PC-3 (cell line): ENCODE data around the gene OOSP3. TPM values are rescaled to one million over a fixed set of nuclear protein-coding genes. Genes with fewer than 3 reads are reported as not detected.

Experiments used
- ATAC-seq: fragments of 200-7000 bp; cut with Tn5 transposase; 2 replicates; pipeline ENCODE4 v1.9.1; 2020; ENCODE audit warnings: mild to moderate bottlenecking, moderate library complexity
- BruUV-seq: library from RNA; stranded (reverse); fragments of 400-500 nt; replicated peaks from 2 replicates; lab custom pipeline; 2021; lab: Mats Ljungman, UMichigan
- CTCF ChIA-PET: fragments of 300-600 bp; sonication (Branson Sonifier 250); formaldehyde crosslinking; loops from one replicate; lab custom pipeline; 2022; ENCODE audit warnings: antibody characterized with exemption; lab: Charles Lee
- POLR2A ChIA-PET: fragments of 300-600 bp; sonication (Branson Sonifier 250); formaldehyde crosslinking; loops from one replicate; lab custom pipeline; 2022; ENCODE audit warnings: antibody characterized with exemption; ENCODE audit not compliant: unreplicated experiment; lab: Charles Lee
- DNase-seq: peaks from one replicate; pipeline ENCODE4 v3.0.0-alpha.2; 2015
- H2AFZ ChIP-seq: fragments of 300-600 bp; sonication (generic); 2 replicates; pipeline ENCODE4 v1.6.0; 2016; ENCODE audit warnings: antibody characterized with exemption, low read length
- H3F3A ChIP-seq: fragments of 300-600 bp; sonication (generic); one replicate; pipeline ENCODE4 v1.6.0; 2017; ENCODE audit warnings: antibody characterized with exemption, low read length, control low read depth, mild to moderate bottlenecking; ENCODE audit not compliant: unreplicated experiment
- H3K27ac ChIP-seq: fragments of 300-600 bp; sonication (generic); 2 replicates; pipeline ENCODE4 v1.5.1; 2016; ENCODE audit warnings: mild to moderate bottlenecking, low read length
- H3K27me3 ChIP-seq: fragments of 300-600 bp; sonication (generic); 2 replicates; pipeline ENCODE4 v1.6.1; 2016; ENCODE audit warnings: low read length, mixed read lengths
- H3K36me3 ChIP-seq: fragments of 300-600 bp; sonication (generic); 2 replicates; pipeline ENCODE4 v1.6.1; 2016; ENCODE audit warnings: low read depth, mixed run types, low read length, mixed read lengths
- H3K4me1 ChIP-seq: fragments of 300-600 bp; sonication (generic); 2 replicates; pipeline ENCODE4 v1.5.1; 2016; ENCODE audit warnings: low read length; ENCODE audit not compliant: insufficient read depth
- H3K4me2 ChIP-seq: fragments of 300-600 bp; sonication (generic); 2 replicates; pipeline ENCODE4 v1.6.0; 2016; ENCODE audit warnings: low read length
- H3K4me3 ChIP-seq: fragments of 300-600 bp; sonication (generic); 2 replicates; pipeline ENCODE4 v1.5.1; 2016; ENCODE audit warnings: mild to moderate bottlenecking, low read length, mixed read lengths
- H3K79me2 ChIP-seq: fragments of 300-600 bp; sonication (generic); 2 replicates; pipeline ENCODE4 v1.6.1; 2017; ENCODE audit warnings: low read length, mixed read lengths
- H3K9ac ChIP-seq: fragments of 300-600 bp; sonication (generic); 2 replicates; pipeline ENCODE4 v1.6.0; 2016; ENCODE audit warnings: mild to moderate bottlenecking, low read length
- H3K9me2 ChIP-seq: fragments of 300-600 bp; sonication (generic); replicated peaks from 2 replicates; pipeline ENCODE4 v1.6.1; 2016; ENCODE audit warnings: mixed run types, low read length, mixed read lengths
- H3K9me3 ChIP-seq: fragments of 300-600 bp; sonication (generic); 2 replicates; pipeline ENCODE4 v1.6.1; 2016; ENCODE audit warnings: low read length, mixed read lengths
- H4K20me1 ChIP-seq: fragments of 300-600 bp; sonication (generic); 2 replicates; pipeline ENCODE4 v1.6.1; 2016; ENCODE audit warnings: low read length, mixed read lengths
- CTCF ChIP-seq: fragments of 300-600 bp; sonication (generic); conservative IDR thresholded peaks from 2 replicates; pipeline ENCODE4 v1.5.1; 2017; ENCODE audit warnings: antibody characterized with exemption, low read depth, mild to moderate bottlenecking, low read length
- EZH2 ChIP-seq: fragments of 300-600 bp; sonication (generic); IDR thresholded peaks from one replicate; pipeline ENCODE4 v1.6.1; 2017; ENCODE audit warnings: antibody characterized with exemption, mild to moderate bottlenecking, low read length; ENCODE audit not compliant: unreplicated experiment
- EZH2phosphoT487 ChIP-seq: fragments of 300-600 bp; sonication (generic); IDR thresholded peaks from 2 replicates; pipeline ENCODE4 v1.6.1; 2018; ENCODE audit warnings: mild to moderate bottlenecking, antibody characterized with exemption, low read length, borderline replicate concordance
- intact Hi-C: fragments of 100-400 bp; cut with micrococcal nuclease; formaldehyde crosslinking; loops from 2 replicates; pipeline ENCODE4 v1.9.0; 2023
- total RNA-seq: library from RNA; depleted of rRNA; stranded (reverse); fragments of >200 nt; gene quantifications from 2 replicates; pipeline ENCODE4 v1.2.3, GENCODE V29; 2014

Gene OOSP3
- total RNA-seq, 1 experiment from 2014 or later, result not detected

- no TSS peak for BruUV-seq
- H2AFZ ChIP-seq, result no peak overlapping the region
- H3K4me1 ChIP-seq, result no peaks in the 10 kb centered on the region
- H3K27me3 ChIP-seq, result no peaks in the 10 kb centered on the region
- POLR2A ChIA-PET, result no interaction called here
- CTCF ChIA-PET, result no interaction called here
- TF ChIP-seq CTCF (no peak), EZH2phosphoT487 (no peak), EZH2 (no peak)
- intact Hi-C loops, result no loop called here
- H3K4me2 ChIP-seq, result no peak overlapping the region
- no peaks in the 10 kb centered on the region for H4K20me1 ChIP-seq
- no peaks in the 10 kb centered on the region for H3F3A ChIP-seq
- DNase-seq (no peak), ATAC-seq (no peak)
- no peaks in the 10 kb centered on the region for H3K79me2 ChIP-seq
- no peak overlapping the region for H3K27ac ChIP-seq
- H3K4me3 ChIP-seq, result no peak overlapping the region
- no peaks in the 10 kb centered on the region for H3K9me3 ChIP-seq
- H3K36me3 ChIP-seq, result no peaks in the 10 kb centered on the region
- no peaks in the 10 kb centered on the region for H3K9me2 ChIP-seq
- H3K9ac ChIP-seq, result no peak overlapping the region
Observed at GRCh38 chr11:59877325-59877724, 1.3 kb upstream of the OOSP3 start.

- no peak overlapping the region for H2AFZ ChIP-seq
- POLR2A ChIA-PET, result no interaction called here
- no peak overlapping the region for H3K4me3 ChIP-seq
- no peaks in the 10 kb centered on the region for H3K9me3 ChIP-seq
- no peaks in the 10 kb centered on the region for H3K36me3 ChIP-seq
- DNase-seq, result no peak
- CTCF ChIA-PET, result no interaction called here
- H3K4me1 ChIP-seq, result no peaks in the 10 kb centered on the region
- intact Hi-C loops, result no loop called here
- H4K20me1 ChIP-seq, result no peaks in the 10 kb centered on the region
- no peak overlapping the region for H3K9ac ChIP-seq
- H3K4me2 ChIP-seq, result no peak overlapping the region
- TF ChIP-seq EZH2 (no peak), CTCF (no peak), EZH2phosphoT487 (no peak)
- H3K9me2 ChIP-seq, result no peaks in the 10 kb centered on the region
- no peak for ATAC-seq
- H3K27me3 ChIP-seq, result no peaks in the 10 kb centered on the region
- no peaks in the 10 kb centered on the region for H3K79me2 ChIP-seq
- no peaks in the 10 kb centered on the region for H3F3A ChIP-seq
- BruUV-seq, result no TSS peak
- no peak overlapping the region for H3K27ac ChIP-seq
Observed at GRCh38 chr11:59877784-59878183, 798 bp upstream of the OOSP3 start.

- no peak overlapping the region for H3K27ac ChIP-seq
- H3K4me3 ChIP-seq, result no peak overlapping the region
- no peak overlapping the region for H2AFZ ChIP-seq
- intact Hi-C loops, result no loop called here
- H3K79me2 ChIP-seq, result no peaks in the 10 kb centered on the region
- CTCF ChIA-PET, result no interaction called here
- H4K20me1 ChIP-seq, result no peaks in the 10 kb centered on the region
- H3K4me1 ChIP-seq, result no peaks in the 10 kb centered on the region
- DNase-seq (no peak), ATAC-seq (no peak)
- H3K9me3 ChIP-seq, result no peaks in the 10 kb centered on the region
- no peaks in the 10 kb centered on the region for H3K9me2 ChIP-seq
- H3K27me3 ChIP-seq, result no peaks in the 10 kb centered on the region
- BruUV-seq, result no TSS peak
- H3K9ac ChIP-seq, result no peak overlapping the region
- TF ChIP-seq EZH2phosphoT487 (no peak), CTCF (no peak), EZH2 (no peak)
- POLR2A ChIA-PET, result no interaction called here
- H3K4me2 ChIP-seq, result no peak overlapping the region
- no peaks in the 10 kb centered on the region for H3F3A ChIP-seq
- H3K36me3 ChIP-seq, result no peaks in the 10 kb centered on the region
Observed at GRCh38 chr11:59879567-59879966, 985 bp downstream of the OOSP3 start.
